ENCODE measurements around the gene FRRS1L.

GRCh38 chr9:109190151-109190550, 23.1 kb upstream of the FRRS1L start:
- TF ChIP-seq CTCF (conservative IDR thresholded peaks at IDR 0.05) (no peak), ZFX (IDR thresholded peaks at IDR 0.05) (no peak)

Measured in C4-2B (cell line).